Stimulated activated CD8-positive, alpha-beta memory T cell treated with anti-CD3 and anti-CD28 coated beads, Interleukin-15, amount 100 ng/mL, for 24 hours (primary cell): ENCODE measurements around the gene ELMO2.
A peak's percentile ranks its signal among the peaks of the same experiment; 100 is the strongest.

ENCODE experiments used
- DNase-seq: peaks from one replicate; pipeline ENCODE4 v3.0.0-alpha.2; 2020; ENCODE audit warnings: low read depth

The ELMO2 gene

GRCh38 chr20:46366826-46367225 lies 39.6 kb downstream of the ELMO2 start:
- DNase-seq, result no peak

DNA sequence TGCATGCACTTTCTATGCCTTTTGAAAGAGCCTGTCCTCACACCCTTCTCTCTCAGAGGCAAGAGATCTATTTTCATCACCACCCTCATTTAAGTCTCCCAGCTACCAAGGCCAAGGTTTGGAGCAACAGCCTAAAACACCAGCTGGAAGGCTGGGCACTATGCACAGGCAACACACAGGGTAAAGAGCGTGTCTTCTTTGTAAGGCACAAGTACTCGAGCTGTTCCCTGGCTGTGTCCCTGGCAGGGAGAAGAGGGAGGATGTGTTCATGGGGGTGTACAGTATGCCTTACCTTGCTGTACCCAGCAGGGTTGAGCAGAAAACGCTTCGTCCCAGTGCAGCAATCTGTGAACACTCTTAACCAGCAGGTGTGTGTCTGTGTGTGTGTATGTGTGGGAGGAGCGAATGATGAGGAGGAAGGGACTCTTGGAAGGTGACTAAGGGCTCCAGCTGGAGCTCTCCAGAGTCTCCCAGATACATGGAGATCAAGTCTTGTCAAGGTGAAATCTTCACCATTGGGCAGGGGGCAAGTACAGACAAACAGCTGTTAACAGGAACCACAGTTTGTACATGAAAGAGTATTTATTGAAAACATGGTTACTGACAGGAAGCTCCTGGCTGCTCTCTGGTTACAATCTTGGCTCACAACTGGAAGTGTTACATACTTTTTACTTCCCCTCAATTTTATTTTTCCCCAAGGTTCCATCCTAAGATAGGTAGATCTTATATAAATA lies 40.8 kb downstream of the ELMO2 start:
- DNase-seq, result no peak

GRCh38 chr20:46364670-46365486 lies 41.5 kb downstream of the ELMO2 start:
- no peak for DNase-seq

- DNase-seq, result peak; percentile 82
Measured at GRCh38 chr20:46363874-46364669, 42.3 kb downstream of the ELMO2 start.

GRCh38 chr20:46362921-46363867 lies 43.2 kb downstream of the ELMO2 start:
- DNase-seq, result no peak

- no peak for DNase-seq
Measured at GRCh38 chr20:46361811-46362210, 44.6 kb downstream of the ELMO2 start.

DNA sequence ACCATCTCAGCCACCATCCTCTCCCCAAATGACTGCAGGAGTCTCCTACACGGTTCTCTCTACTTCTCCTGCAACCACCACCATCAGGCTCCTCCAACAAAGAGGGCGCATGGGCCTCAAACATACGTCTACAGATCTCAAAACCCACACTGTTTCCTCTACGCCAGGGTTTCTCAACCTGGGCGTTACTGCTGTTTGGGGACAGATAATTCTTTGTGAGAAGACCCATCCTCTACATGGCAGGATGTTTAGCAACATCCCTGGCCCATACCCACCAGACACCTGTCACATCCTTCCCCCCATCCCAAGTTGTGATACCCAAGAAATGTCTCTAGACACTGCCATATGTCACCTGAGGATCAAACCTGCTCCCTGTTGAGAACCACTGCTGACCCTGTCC lies 45.0 kb downstream of the ELMO2 start:
- no peak for DNase-seq

DNA sequence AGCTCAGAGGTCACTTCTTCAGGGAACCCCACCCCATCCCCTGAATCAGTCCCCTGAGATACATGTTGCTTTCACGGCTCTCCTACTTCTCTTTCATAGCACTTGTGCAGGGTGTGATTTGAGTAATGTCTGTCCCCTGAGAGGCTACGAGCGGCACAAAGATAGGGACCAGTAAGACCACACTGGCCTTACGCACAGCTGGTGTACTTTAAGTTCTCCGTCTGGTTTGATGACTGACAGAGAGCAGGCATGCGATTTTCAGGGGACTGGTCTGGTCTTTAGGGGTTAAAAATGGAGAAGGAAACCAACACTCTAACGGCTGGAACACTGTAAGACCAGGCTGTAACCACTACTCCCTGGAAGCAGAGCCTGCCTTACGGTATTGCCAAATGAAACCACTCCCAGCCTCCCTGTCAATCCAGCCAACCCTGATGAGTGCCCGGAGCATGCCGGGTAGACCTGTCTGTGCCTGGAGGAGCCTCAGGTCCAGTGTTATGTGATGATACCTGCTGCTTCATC lies 47.1 kb downstream of the ELMO2 start:
- DNase-seq, result no peak

DNA sequence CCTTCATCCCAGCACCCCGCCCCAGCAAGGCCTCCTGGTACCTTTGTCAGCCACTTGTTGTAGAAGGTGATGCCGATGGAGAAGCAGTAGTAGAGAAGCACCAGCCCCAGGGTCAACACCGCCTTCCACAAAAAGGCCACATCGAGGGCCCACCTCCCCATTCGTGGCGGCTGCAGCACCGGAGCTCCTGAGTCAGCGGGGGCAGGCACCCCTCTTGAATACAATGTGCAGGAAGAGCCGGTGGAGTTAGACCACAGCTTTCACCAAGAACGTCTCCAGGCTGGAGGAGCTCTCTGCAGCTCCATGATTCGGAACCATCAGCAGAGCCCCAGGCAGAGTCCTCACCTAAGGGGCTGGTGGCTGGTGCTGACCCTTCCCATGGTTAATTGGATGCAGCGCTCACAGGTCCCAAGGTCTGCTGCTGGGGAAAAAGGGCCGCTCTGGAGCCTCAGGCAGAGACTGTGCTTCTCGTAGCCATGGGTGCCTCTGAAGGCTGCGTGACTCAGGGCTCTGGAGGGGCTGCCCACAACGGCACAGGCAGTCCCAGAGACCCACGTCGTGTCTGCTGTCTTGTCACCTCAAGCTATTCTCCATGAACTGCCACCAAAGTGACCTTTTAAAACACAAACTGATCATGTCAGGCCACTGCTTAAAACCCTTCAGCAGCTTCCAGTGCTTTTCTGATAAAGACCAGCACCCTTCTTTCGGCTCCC lies 47.9 kb downstream of the ELMO2 start:
- no peak for DNase-seq

GRCh38 chr20:46357030-46357514 lies 49.3 kb downstream of the ELMO2 start:
- no peak for DNase-seq

DNA sequence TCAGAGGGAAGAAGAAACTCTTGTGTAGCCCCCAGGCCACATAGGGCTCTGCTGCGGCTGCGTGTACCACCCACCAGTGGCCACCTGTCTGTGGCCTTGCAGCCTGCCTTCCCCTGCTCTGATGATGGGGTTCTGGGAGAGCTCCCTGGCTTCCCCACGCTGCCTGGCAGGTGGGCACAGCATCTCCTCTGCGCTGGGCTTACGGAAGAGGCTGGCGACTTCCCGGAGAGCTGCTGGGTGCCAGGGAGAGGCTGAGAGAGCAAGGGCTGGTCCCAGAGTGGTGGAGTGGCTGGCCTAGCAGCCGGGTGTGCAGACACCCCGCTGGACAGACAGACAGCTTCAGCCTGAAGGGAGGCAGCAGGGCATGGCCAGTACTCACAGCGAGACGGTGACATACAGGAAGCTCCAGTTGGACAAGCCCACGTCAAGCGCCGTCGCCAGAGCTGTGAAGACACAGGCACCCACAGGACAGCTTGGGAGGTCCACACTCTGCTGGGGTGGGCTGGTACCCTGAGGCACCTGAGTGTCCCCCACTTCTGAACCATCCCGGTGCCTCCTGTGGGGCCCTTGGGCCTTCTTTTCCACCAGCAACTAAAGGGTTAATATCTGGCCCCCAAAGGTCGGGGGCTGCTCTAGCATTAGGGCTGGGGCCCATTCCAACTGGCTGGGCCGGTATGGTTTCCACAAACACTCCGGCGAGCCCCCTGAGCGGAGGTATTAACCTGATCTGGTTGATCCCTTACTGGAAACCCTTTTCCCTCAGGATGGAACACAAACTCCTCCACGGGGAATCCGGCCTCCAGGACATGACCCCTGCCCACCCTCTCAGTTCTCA lies 50.0 kb downstream of the ELMO2 start:
- DNase-seq, result no peak

DNA sequence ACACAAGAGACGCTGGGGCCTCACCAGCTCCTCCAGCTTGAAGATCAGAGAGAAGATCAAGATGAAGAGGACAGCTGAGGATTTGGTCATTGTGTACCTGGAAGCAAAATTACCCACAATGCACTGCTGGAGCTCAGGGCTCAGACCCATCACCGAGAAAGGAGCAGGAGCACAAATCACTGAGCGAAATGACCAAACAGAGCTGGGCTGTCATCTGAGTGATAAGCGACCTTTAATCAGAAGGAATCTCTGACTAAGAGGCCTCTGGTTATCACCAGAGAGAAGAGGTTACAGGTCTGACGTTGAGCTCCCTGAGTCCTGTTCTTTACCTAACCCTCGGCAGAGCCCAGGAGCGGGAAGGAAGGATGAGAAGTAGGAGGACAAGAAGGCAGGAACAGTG lies 50.6 kb downstream of the ELMO2 start:
- no peak for DNase-seq

- no peak for DNase-seq
Measured at GRCh38 chr20:46354920-46355654, 51.3 kb downstream of the ELMO2 start.

DNA sequence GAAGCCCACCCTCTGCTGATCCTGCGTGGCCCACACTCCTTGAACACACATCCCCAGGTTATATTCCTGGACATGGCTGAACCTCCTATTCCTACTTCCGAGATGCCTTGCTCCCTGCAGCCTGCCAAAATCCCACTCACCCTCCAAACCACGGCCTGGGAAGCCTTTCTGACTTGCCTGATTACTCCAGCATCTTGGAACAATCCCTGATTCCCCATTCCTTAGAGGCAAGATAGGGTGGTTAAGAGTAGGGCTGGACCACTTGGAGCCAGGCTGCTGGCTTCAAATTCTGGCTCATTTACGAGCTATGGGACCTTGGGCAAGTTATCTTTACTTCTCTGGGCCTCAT lies 52.2 kb downstream of the ELMO2 start:
- no peak for DNase-seq

GRCh38 chr20:46353500-46354206 lies 52.8 kb downstream of the ELMO2 start:
- no peak for DNase-seq

DNA sequence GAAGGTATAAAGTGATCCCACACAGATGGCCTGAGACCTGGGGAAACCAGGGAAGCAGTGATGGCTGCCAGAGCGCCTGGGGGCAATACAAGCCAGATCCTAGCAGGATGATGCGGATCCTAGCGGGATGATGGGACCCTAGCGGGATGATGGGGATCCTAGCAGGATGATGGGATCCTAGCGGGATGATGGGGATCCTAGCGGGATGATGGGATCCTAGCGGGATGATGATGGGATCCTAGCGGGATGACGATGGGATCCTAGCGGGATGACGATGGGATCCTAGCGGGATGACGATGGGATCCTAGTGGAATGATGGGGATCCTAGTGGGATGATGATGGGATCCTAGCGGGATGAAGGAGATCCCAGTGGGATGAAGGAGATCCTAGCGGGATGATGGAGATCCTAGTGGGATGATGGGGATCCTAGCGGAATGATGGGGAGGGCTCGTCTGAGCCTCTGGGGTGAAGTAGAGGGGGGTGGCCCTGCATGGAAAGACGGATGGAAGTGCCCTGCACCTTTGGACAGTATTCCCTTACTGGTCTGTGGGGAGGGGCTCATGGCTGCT lies 54.0 kb downstream of the ELMO2 start:
- DNase-seq, result no peak

- no peak for DNase-seq
Measured at GRCh38 chr20:46351357-46352058, 54.9 kb downstream of the ELMO2 start.

- no peak for DNase-seq
Measured at GRCh38 chr20:46350986-46351267, 55.5 kb downstream of the ELMO2 start.
